ENCODE data around the gene MAD1L1. TPM values are rescaled to one million over a fixed set of nuclear protein-coding genes. Genes with fewer than 3 reads are reported as not detected.

Gene MAD1L1
- total and polyA plus RNA-seq, 2 of the 13 experiments (the other 11 are each of a cell fraction or from before 2014, with no cell fraction given): 17.4 to 64.7 TPM

GRCh38 chr7:2232766-2233520, at the start of gene MAD1L1 (continued):
- TF ChIP-seq KAT8 (CRISPR knock-in tag; IDR thresholded peaks at IDR 0.05): peak; percentile 39; the same call in 1 of the 2 replicates
- no peak for TF ChIP-seq ZNF317 (CRISPR knock-in tag; IDR thresholded peaks at IDR 0.05)
- TF ChIP-seq ZNF749 (CRISPR knock-in tag; IDR thresholded peaks at IDR 0.05; ENCODE audit: borderline replicate concordance): no peak
- TF ChIP-seq ZBTB38 (CRISPR knock-in tag; IDR thresholded peaks at IDR 0.05): peak; percentile 19; the same call in 1 of the 2 replicates
- TF ChIP-seq PRDM15 (CRISPR knock-in tag; IDR thresholded peaks at IDR 0.05): peak; percentile 67; the same call in 1 of the 2 replicates
- TF ChIP-seq GTF3A (CRISPR knock-in tag; conservative IDR thresholded peaks at IDR 0.05): 0 out of 2 replicates have a peak, but pooled peaks have one; percentile 70
- peak; percentile 90 for TF ChIP-seq NAIF1 (CRISPR knock-in tag; IDR thresholded peaks at IDR 0.05; ENCODE audit: borderline replicate concordance)
- no peak for TF ChIP-seq NFRKB (IDR thresholded peaks at IDR 0.05)
- no peak for TF ChIP-seq SP5 (CRISPR knock-in tag; IDR thresholded peaks at IDR 0.05; ENCODE audit: borderline replicate concordance, low read depth)
- TF ChIP-seq SALL2 (CRISPR knock-in tag; IDR thresholded peaks at IDR 0.05): peak; percentile 92; the same call in 1 of the 2 replicates
- TF ChIP-seq FOSL1 (CRISPR knock-in tag; IDR thresholded peaks at IDR 0.05; ENCODE audit: borderline replicate concordance): no peak
- no peak for TF ChIP-seq TCF7 (IDR thresholded peaks at IDR 0.05; ENCODE audit: low read depth)
- TF ChIP-seq MIER3 (CRISPR knock-in tag; IDR thresholded peaks at IDR 0.05; ENCODE audit: borderline replicate concordance): peak; percentile 48; the same call in 1 of the 2 replicates
- TF ChIP-seq PAF1 (CRISPR knock-in tag; IDR thresholded peaks at IDR 0.05): no peak
- peak; percentile 66 for TF ChIP-seq MED1 (CRISPR knock-in tag; IDR thresholded peaks at IDR 0.05)
- TF ChIP-seq PHF21A (CRISPR knock-in tag; IDR thresholded peaks at IDR 0.05): no peak
- no peak for TF ChIP-seq KDM1A (CRISPR knock-in tag; IDR thresholded peaks at IDR 0.05)
- TF ChIP-seq MTF2 (CRISPR knock-in tag; IDR thresholded peaks at IDR 0.05; ENCODE audit: borderline replicate concordance): no peak
- TF ChIP-seq ZFY (CRISPR knock-in tag; IDR thresholded peaks at IDR 0.05): peak; percentile 47; the same call in 1 of the 2 replicates
- TF ChIP-seq IKZF4 (CRISPR knock-in tag; IDR thresholded peaks at IDR 0.05; ENCODE audit: borderline replicate concordance, low read depth, not compliant biosample characterization): no peak
- peak; percentile 58; the same call in 1 of the 2 replicates for TF ChIP-seq FLYWCH1 (CRISPR knock-in tag; IDR thresholded peaks at IDR 0.05)
- no peak for TF ChIP-seq SMARCE1 (IDR thresholded peaks at IDR 0.05; ENCODE audit: borderline replicate concordance)
- TF ChIP-seq MXD3 (CRISPR knock-in tag; IDR thresholded peaks at IDR 0.05): 0 out of 2 replicates have a peak, but pooled peaks have one; percentile 47
- TF ChIP-seq, protein P1, sequence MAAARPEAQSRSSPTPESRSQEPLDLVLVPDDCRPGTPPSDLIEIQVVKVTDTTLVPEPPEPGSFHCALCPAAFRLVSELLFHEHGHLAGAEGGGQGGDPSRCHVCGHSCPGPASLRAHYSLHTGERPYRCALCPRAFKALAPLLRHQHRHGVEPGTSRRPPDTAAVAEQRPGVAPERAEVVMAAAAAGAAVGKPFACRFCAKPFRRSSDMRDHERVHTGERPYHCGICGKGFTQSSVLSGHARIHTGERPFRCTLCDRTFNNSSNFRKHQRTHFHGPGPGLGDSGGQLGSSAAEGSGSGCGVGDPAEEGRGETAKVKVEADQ (CRISPR knock-in tag; IDR thresholded peaks at IDR 0.05; ENCODE audit: borderline replicate concordance): no peak
- peak; percentile 59; the same call in 1 of the 2 replicates for TF ChIP-seq ZMYM4 (CRISPR knock-in tag; IDR thresholded peaks at IDR 0.05)
- peak; percentile 92 for TF ChIP-seq SAP130 (CRISPR knock-in tag; IDR thresholded peaks at IDR 0.05; ENCODE audit: low read depth)
- TF ChIP-seq ZNF619 (CRISPR knock-in tag; IDR thresholded peaks at IDR 0.05): no peak
- no peak for TF ChIP-seq SMAD3 (CRISPR knock-in tag; IDR thresholded peaks at IDR 0.05)

Measured in HepG2 (cell line).